Islet precursor cell (in vitro differentiated cells): ENCODE measurements around the gene PKP4.

Experiments used
- DNase-seq: peaks from one replicate; pipeline ENCODE4 v3.0.0-alpha.2; 2018

Gene PKP4

DNA sequence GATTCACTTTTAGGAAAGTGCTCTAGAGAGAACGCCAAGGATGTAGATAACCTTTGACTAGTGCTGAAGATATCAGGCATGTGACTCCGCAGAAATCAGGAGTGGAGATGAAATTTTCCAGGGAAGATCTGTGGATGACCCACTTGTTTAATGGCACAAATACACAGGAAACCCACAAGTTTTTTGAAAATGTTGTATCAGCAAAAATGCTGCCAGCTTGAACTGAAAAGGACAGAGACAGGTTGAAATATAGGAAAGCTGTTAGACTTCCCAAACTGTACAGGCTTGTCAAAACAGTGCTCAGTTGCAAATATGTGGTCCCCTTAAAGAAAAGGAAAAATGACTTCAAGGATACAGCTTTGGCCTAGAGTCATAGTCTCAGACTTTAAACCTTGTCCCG lies 96.5 kb downstream of the PKP4 start:
- no peak for DNase-seq

DNA sequence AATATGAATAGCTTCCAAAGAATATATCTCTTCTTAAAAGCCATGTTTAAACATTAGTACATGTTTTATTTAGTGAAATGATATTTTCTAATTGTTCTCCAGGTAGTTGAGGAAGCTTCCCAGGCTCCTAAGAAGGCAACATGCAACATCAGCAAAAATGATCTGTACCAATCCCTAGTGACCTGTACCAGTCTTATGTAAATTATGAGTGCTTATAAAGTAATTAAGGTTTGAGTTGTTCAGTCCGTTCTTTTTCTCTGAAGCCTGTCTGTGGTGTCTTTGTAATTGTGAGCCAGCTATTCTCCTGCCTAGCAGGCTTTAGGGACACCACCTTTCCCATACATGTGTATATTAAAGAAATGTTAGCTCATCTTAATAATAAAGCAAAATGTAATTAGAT lies 98.2 kb downstream of the PKP4 start:
- no peak for DNase-seq

DNA sequence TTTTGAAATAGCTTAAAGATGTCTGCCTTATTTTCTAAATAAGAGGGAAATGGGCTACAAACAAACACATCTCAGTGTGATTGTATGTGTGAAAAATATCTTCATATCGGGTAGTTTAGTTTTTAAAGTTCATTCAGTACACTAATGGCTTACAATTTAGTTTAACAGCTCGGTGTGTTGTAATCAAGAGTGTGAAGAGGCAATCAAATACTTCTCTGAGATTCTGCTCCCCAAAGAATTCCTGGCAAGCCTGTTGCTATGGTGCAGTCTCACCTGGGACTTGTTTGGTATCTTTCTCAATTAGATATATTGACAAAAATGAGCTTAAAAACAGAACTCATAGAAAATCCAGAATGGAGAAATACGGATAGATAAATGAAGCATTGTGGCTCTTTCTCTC lies 99.4 kb downstream of the PKP4 start:
- DNase-seq, result no peak

DNA sequence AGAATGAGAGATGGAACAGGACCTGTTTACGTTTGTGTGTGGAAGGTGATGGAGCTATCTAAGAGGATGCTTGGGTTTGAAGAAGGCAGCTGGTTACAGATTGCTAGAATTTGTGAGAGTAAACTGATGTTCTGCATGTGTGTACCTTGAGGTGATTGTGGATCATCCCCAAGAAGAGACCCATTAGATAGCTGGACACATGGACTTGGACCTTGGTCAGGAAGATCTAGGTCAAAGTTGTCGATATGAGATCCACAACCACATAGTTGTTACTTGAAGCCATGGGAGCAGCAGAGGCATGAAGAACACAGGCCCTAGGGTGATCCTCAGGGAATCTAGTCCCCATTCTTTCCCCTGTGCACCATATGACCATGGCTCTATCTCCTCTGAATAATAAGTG lies 101.0 kb downstream of the PKP4 start:
- no peak for DNase-seq

DNA sequence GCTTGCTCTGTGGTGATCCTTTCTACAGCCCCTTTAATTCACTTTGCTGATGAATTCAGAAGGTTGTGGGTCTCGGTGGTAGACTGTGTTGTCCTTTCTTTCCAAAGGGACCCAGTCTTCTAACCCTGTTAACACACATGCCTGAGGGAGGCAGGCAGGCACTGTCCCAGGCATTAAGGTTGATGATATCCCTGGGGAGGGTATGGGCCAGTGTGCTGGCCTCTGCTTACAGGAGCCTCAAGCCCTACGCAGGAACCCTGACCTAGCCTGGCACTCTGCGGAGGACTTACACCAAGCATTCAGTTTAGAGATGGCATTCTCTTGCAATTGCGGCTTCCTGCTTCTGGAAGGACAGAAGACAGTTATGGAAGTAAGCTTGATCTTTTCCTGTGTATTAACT lies 102.5 kb downstream of the PKP4 start:
- DNase-seq, result no peak

DNA sequence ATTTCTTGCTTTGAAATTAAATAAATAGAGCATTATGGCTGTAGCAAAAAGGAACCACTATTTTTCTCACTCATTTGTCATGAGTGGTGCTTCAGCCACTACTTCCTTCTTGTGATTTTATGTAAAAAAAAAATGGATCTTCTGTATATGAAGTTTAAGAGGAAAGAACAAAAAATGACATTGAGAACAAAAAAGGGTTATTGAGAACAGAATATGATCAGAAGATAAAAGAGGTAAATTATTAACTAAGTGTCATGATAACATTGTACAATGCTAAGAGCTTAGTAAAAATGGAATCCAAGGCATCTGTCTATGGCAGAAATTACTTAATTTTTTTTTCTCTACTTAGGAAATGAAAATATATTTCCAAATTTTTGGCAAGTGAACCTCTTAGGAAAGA lies 103.5 kb downstream of the PKP4 start:
- no peak for DNase-seq

DNA sequence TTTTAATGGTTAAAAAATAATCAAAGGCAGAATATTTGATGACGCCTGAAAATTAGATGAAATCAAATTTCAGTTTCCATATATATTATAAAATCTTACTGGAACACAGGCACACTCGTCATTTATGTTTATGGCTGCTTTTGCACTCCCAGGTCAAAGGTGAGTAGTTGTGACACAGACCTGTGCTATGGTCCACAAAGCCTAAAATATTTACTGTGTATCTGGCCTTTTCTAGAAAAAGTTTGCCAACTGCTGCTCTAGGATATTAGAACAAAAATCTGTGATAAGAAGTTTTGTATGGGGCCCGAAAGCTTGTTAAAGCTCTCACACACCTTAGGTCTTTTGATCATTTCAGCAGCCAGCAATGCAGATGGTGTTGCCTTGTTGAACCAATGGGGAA lies 104.3 kb downstream of the PKP4 start:
- no peak for DNase-seq

DNA sequence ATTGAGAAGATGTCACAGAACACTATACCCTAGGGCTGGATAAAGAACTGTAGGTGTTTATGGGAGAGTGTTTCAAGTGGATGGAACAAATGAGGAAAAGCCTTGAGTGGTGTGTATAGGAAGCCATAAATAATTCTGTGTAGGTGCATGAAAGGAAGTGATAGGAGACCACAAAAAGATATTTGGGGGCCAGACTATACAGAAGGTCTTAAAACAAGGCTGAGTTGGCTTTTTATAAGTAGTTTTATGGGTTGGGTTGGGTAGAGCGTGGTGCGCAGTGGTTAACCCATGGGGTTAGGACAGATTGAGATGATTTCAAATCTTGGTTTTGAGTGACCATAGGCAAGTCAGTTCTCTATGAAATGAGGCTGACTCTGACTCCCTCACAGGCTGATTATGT lies 110.5 kb downstream of the PKP4 start:
- DNase-seq, result no peak

DNA sequence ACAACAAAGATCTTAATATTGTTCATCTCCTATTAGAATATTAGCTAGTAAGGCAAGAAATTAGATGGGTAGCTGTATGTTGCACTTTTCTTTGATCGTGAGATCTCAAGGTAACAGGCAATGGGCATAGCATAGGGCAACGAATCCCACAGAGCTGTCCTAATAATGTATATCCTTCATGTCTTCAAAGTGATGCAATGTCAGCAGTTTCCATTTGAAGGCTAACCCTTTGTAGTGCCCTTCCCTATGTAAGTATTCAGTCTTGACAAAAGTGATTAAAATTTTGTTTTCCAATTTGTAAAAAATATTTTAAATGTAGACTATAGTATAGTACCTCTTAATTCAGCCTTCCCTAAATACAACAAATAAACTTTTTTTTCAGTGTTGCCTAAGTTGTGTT lies 112.5 kb downstream of the PKP4 start:
- no peak for DNase-seq

DNA sequence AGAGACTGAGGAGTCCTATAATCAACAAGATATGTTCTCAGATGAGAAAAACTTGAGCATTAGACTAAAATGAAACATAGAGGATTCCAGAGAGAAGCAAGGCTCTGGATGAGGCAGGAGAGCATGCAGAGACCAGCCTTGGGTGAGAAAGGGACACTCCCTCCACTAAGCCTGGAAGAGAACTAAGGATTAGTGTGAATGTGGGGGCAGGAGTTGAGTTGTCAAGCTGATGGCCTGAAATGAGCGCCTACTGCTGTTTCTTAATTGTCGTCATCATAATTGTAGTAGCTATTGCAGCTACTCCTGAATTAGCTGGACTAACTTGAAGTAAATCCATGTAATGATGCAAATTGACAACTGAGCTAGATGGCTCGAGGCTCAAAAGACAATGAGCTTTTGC lies 114.1 kb downstream of the PKP4 start:
- DNase-seq, result no peak

DNA sequence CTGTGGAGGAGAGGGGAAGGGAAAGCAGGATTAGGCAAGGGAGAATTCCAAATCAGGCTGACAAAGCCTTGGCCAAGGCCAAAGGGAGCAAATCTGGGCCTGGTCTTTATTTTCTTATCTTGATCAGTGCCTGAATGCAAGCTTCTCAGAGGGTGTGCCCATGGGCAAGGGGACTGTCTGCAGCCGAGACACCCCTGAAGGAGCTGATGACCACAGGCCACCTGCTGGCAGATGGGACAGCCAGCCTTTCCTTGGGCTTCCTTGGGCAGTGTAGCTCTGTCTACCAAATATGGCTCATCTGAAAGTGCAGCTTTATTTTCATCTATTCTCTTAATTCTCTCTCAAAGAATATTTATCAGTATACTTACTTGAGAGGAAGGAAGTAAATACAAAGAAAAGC lies 117.0 kb downstream of the PKP4 start:
- DNase-seq, result peak; percentile 57

DNA sequence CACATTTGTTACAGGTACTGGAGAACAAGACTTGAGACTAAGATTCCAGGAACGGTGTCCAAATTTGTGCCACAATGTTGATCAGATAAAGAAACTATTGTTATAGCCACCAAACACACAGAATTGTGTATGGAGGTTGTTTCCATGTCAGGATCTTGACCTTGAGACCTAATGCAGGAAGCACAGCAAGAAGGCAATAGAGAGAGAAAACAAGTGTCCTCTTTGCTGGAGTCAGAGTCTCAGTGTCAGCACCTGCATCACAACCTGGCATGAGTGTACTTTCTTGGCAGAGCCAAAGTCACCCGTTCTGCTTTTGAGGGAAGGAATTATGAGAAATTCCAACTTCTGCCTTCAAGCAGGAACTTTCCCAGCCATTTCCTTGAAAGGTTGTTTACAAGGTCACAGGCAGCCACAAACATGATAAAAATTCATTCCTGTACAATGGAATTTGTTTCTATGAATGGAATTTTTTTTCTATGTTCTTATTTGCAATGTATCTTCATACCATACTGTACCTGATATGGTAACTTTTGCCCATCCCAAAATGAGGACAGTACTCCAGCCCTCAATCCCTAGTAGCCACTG lies 118.4 kb downstream of the PKP4 start:
- no peak for DNase-seq

DNA sequence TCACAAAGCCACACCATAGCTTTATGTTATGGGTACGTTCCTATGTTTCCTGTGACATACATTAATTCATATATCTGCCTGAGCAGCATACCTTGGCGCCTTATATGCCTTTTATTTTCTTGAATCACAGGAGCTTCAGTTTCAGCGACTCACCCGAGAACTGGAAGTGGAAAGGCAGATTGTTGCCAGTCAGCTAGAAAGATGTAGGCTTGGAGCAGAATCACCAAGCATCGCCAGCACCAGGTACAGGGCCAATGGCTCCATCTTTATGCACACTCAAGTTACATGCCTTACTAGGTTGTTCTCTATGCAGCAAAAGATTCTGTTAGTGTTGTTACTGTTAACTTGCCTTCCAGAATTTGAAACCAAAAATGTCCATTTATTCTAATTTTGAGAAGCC lies 120.4 kb downstream of the PKP4 start:
- DNase-seq, result no peak

DNA sequence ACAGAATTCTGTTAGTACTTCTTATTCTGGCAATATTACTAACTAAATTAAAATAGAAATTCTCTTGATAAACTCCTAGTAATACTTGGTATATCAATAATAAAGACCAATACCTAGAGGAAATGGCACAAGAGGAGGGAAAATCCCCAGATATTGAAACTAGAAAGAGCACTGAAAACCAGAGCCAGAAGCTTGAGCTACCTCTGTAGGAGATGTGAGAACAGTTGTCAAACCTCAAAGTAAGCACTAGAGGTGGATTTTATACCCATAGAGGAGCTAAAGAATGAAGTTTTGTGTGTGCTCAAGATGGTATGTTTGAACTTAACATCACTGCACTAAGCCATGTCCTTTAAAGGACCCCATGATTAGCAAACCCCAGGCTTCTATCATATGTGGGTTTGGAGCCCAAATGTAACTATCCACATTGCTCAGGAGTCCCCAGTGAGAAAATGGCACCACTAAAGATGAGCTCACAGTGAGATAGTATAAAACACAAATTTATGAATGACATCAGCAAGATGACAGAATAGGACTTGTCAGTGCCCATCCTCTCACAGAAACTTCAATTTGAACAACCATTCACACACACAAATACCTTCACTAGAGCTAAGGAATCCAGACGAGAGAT lies 122.1 kb downstream of the PKP4 start:
- DNase-seq, result no peak

DNA sequence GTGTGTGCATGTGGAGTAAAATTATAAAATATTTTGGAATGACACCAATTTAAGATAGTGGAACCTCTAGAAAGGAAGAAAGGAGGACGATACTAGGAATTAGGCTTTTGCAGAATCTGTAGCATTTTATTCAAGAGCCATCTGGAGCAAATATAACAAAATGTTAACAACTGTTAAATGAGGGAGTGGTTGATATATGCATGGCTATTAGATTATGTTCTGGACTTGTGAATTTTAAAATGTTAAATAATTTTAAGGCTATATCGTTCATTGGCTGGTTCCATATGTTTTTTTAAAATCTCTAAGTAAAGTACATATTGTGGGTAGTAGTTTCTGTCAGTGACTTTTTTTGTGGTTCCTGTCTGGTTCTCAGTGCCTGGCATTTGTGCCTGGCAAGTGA lies 123.2 kb downstream of the PKP4 start:
- DNase-seq, result no peak

DNA sequence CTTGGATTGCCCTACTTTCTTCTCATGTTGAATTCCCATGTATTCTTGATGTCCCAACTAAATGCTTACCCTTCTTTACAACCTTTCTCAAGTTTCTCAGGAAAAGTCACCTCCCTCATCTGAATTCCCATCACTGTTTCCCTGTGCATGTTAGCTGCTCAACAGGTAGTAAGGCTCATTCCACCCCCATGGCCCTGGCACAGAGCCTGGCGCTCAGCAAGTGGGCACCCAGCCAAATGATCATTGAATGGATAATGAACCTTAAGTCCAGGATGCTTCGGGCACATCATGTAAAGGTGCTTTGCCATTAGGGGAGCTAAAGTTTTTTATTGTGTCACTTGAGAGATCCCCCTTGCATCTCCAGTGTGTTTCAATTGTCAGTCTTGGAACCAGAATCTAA lies 124.0 kb downstream of the PKP4 start:
- DNase-seq, result no peak

DNA sequence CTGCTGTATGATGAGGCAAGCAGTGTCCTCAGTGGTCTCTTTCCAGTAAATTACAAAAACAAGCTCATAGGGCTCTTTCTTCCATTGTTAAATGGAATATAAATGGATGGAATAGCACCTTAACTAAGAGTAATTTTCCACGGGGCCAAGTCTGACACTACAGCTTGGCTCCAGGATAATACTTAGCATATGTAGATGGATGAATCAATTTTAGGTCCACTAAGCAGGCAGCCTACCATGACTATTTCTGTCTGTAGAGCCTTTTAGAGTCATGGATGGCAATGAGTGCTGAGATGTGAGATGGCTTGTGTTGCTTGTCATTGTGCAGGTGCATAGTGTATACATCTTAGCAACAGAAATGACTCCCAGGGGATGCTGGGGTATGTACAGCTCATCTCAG lies 125.9 kb downstream of the PKP4 start:
- no peak for DNase-seq

DNA sequence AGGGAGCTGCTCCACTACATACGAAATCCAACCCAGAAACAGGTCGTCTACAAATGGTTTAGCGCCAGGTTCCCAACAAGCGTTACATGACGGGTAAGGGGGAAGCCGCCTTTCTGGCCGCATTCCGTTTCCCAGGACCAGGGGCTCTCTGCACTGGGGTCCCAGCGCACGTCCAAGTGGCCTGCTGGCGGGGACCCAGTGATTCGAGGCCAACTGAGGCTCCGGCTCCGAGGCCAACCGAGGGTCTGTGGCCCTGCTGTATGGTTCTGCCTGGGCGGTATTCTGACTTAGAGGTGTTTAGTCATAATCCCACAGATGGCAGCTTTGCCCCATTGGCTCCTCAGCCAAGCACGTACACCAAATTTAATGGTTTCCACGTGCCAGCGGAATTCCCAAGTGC lies 127.2 kb downstream of the PKP4 start:
- no peak for DNase-seq

DNA sequence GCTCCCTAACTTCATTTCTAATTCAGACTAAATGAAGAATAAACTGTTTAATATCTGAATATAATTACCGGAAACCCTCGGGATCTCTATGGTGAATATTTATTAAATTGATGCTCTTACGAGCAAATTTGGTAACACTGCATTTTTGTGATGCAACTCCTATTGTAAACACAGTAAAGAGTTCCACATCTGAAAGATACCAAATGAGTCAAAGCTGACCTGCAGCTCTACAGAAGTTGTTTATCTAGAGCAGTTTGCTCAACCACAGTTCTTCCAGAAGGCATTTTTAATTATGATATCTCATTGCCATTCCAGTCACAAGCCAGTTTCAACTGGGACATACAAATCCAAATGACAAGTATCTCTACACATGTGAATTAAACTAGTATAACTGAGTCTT lies 129.7 kb downstream of the PKP4 start:
- no peak for DNase-seq

DNA sequence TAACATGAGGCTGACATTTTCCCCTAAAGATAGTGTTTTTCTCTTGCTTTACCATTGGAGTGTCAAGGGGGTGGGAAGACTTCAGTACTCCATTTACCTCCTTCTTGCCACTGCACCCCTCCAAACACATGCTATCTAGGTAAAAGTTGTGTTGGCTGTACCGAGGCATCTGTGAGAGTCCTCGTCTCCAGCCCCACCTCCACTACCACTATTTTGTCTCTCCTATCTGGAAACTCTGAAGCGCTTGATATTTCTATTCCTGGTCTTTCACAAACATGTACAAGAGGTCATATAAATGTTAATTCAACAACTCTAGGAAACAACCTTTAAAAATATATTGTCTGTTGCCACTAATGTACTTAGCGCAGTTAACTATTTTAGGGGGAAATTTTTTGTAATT lies 132.6 kb downstream of the PKP4 start:
- no peak for DNase-seq

DNA sequence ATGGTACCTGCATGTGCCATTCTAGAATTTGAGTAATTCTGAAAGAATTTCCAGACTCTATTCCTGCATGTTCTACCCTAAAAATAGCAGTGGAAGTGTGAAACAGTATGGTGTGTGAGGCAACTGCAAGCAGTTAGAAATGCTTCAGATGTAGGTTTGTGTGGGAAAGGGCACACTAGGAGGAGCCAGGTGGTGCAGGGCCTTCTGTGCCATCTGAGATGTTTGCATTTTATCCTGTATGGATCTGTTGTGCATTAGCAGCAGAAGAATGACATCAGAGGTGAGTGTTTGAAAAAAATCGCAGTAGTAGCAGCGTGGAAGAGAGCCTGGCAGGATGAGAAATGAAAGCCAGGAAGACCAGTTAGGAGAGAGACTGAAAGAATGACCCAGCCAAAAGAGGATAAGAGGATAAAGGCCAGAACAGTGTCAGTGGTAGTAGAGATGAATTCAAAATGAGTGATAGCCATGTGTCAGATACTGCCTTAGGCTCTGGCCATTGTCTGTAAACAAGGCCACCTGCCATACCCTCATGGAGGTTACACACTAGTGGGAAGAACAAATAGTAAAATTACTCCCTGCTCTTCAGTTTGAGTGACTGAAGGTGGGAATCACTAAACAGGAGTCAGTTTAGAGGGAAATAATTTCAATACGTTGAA lies 142.2 kb downstream of the PKP4 start:
- no peak for DNase-seq

DNA sequence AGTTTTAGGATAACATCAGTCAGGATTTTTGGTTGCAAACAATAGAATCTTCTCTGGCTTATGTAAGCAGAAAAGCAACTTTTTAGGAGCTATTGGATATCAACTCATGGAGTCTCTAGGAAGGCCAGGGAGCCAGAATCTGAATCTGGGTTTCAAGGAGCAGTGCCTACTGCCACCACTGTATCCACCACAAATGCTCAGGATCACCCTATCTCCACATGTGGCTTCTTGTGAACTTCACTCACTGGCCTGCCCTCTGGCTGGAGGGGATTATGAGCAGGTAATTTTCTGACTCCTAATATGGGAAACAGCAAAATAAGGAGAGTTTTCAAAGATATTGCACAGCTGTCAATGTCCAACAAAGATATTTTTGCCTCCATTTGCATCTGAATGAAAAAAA lies 142.9 kb downstream of the PKP4 start:
- no peak for DNase-seq

DNA sequence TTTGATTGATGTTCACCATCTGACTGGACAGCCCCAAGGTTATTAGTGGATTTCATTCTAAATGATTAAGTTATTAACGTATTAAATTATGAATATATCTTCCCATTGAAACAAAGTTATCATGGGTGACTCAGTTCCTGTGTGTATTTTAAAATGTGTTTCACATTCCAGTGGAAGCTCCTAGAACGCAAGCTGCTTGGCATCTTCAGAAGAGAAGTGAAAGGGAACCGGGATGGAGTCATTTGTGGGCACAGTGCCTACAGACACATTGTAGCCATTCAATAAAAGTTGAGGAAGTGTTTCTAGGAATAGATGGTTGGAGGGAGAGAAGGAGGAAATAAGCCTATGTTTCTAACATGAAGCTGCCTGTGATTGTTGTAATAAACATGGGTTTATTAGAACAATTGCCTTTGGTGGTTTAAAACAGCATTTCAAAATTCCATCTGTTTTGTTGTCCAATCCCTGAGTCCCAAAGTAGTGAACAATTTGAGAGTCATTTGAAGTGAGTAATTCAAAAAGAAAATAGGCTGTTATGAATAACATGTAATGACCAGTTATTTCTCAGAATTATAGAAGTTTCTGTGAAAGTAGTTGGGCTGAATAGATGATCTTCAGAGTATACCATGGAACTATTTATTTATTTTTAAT lies 143.5 kb downstream of the PKP4 start:
- DNase-seq, result no peak

DNA sequence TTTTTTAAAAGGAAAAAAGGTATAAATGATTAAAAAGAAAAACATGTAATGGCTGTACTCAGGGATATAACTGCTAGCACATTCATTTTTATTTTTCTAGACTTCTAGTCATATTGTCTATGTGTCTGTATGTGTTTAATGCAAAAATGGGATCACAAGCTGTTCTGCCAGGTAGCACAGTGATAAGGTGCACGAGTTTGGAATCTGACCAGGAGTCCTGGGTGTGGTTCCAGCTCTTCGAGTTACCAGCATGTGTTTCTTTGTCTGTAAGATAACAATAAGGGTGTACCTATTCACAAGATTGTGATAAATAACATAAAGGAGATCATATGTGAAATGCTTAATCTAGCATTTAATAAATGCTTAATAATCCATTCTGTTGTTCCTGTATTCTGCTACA lies 145.3 kb downstream of the PKP4 start:
- no peak for DNase-seq

DNA sequence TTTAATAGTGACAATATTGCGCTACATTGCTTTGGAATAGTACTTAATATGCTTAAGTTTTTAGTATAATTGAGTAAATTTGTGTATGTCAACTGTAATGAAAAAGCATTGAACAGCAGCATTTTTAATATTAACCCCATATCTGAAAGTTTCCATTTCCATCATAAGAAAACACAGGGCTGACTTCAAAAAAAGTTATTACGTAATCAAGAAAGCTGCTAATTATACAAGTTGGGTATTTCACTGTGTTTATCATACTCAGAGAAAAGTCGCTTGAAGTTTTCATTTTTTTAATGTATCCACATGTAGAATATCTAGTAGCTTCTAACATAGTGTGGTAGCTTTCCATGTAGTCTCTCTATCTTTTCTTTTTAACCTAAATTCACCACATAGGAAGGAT lies 146.5 kb downstream of the PKP4 start:
- DNase-seq, result no peak
